HEK293 (cell line): ENCODE measurements around the gene FAM120A.

Experiments used
- CTCF ChIA-PET: fragments of 350-600 bp; formaldehyde crosslinking; extraction: SDS; loops from one replicate; lab custom pipeline; 2021; ENCODE audit warnings: antibody characterized with exemption; lab: Yijun Ruan, JAX
- POLR2A ChIA-PET: fragments of 300-600 bp; formaldehyde crosslinking; extraction: SDS; loops from one replicate; lab custom pipeline; 2020; ENCODE audit warnings: antibody characterized with exemption, inconsistent platforms; lab: Yijun Ruan, JAX
- H3K27ac ChIP-seq: fragments of 200-500 bp; sonication (Bioruptor generic); 2 replicates; pipeline ENCODE4 v1.5.1; 2014; ENCODE audit warnings: low read depth, low read length, control low read depth, inconsistent platforms; ENCODE audit errors: extremely low read depth
- H3K36me3 ChIP-seq, 2 experiments: fragments of 200-500 bp in 1 of 2; sonication (Bioruptor generic) in 1 of 2; 1 replicate in 1 of 2; 2 replicates in 1 of 2; pipeline ENCODE4 v1.5.1; 2014 to 2017; ENCODE audit warnings: inconsistent platforms in 2 of 2, low read length in 2 of 2; ENCODE audit not compliant: control insufficient read depth in 2 of 2, insufficient read depth in 1 of 2
- H3K4me1 ChIP-seq: fragments of 200-500 bp; sonication (Bioruptor generic); 2 replicates; pipeline ENCODE4 v1.5.1; 2014; ENCODE audit warnings: mild to moderate bottlenecking, low read length, inconsistent platforms; ENCODE audit not compliant: control insufficient read depth, insufficient read depth
- H3K4me3 ChIP-seq: 2 replicates; pipeline ENCODE4 v1.5.1; 2011; ENCODE audit warnings: low read depth, mild to moderate bottlenecking, control low read depth, low read length, moderate library complexity
- H3K9me3 ChIP-seq: fragments of 200-500 bp; sonication (Bioruptor generic); 2 replicates; pipeline ENCODE4 v1.5.1; 2014; ENCODE audit warnings: low read depth, low read length, inconsistent platforms; ENCODE audit not compliant: control insufficient read depth, insufficient read depth
- GLIS2 ChIP-seq: fragments of 450-650 bp; formaldehyde crosslinking; IDR thresholded peaks from 2 replicates; pipeline ENCODE4 v1.5.1; 2016; ENCODE audit warnings: missing biosample characterization, missing genetic modification characterization
- KLF1 ChIP-seq: fragments of 450-650 bp; formaldehyde crosslinking; IDR thresholded peaks from 2 replicates; pipeline ENCODE4 v1.5.1; 2016; ENCODE audit warnings: missing biosample characterization, missing genetic modification characterization
- PRDM10 ChIP-seq: fragments of 450-650 bp; formaldehyde crosslinking; IDR thresholded peaks from 2 replicates; pipeline ENCODE4 v1.5.1; 2016; ENCODE audit warnings: missing biosample characterization, missing genetic modification characterization
- ZBTB44 ChIP-seq: fragments of 450-650 bp; IDR thresholded peaks from 2 replicates; pipeline ENCODE4 v1.5.1; 2018; ENCODE audit warnings: missing biosample characterization, mild to moderate bottlenecking, missing genetic modification characterization
- ZIC2 ChIP-seq: fragments of 450-650 bp; formaldehyde crosslinking; IDR thresholded peaks from 2 replicates; pipeline ENCODE4 v1.5.1; 2016; ENCODE audit warnings: missing biosample characterization, missing genetic modification characterization
- ZNF274 ChIP-seq, 2 experiments: fragments of 200-500 bp in 1 of 2; fragments of 450-650 bp in 1 of 2; sonication (Bioruptor generic) in 1 of 2; formaldehyde crosslinking in 1 of 2; IDR thresholded peaks; 2 replicates each; pipeline versions ENCODE4 v1.5.1 to v1.6.1; 2014 to 2016; ENCODE audit warnings: borderline replicate concordance in 1 of 2, inconsistent platforms in 1 of 2, low read length in 1 of 2, missing biosample characterization in 1 of 2, missing genetic modification characterization in 1 of 2
- ZNF311 ChIP-seq: fragments of 450-650 bp; formaldehyde crosslinking; IDR thresholded peaks from 2 replicates; pipeline ENCODE4 v1.5.1; 2017; ENCODE audit warnings: missing biosample characterization, missing genetic modification characterization, borderline replicate concordance
- ZNF404 ChIP-seq: fragments of 450-650 bp; formaldehyde crosslinking; IDR thresholded peaks from 2 replicates; pipeline ENCODE4 v1.5.1; 2017; ENCODE audit warnings: missing biosample characterization, missing genetic modification characterization
- ZNF501 ChIP-seq: fragments of 450-650 bp; formaldehyde crosslinking; IDR thresholded peaks from 2 replicates; pipeline ENCODE4 v1.5.1; 2016; ENCODE audit warnings: missing biosample characterization, missing genetic modification characterization
- ZNF560 ChIP-seq: fragments of 450-650 bp; formaldehyde crosslinking; IDR thresholded peaks from 2 replicates; pipeline ENCODE4 v1.5.1; 2017; ENCODE audit warnings: missing biosample characterization, missing genetic modification characterization, borderline replicate concordance
- ZNF692 ChIP-seq: fragments of 450-650 bp; formaldehyde crosslinking; IDR thresholded peaks from 2 replicates; pipeline ENCODE4 v1.5.1; 2016; ENCODE audit warnings: missing biosample characterization, missing genetic modification characterization
- ZNF76 ChIP-seq: fragments of 450-650 bp; formaldehyde crosslinking; IDR thresholded peaks from 2 replicates; pipeline ENCODE4; 2016; ENCODE audit warnings: low read depth, missing biosample characterization, missing genetic modification characterization, borderline replicate concordance
- ZNF830 ChIP-seq: fragments of 450-650 bp; IDR thresholded peaks from 2 replicates; pipeline ENCODE4 v1.5.0; 2018; ENCODE audit warnings: missing biosample characterization, missing genetic modification characterization, low read depth, mild to moderate bottlenecking, moderate library complexity
- ZSCAN23 ChIP-seq: fragments of 450-650 bp; formaldehyde crosslinking; IDR thresholded peaks from 2 replicates; pipeline ENCODE4 v1.5.1; 2016; ENCODE audit warnings: missing biosample characterization, missing genetic modification characterization
- TF ChIP-seq, protein P1 (sequence below): fragments of 450-650 bp; formaldehyde crosslinking; IDR thresholded peaks from 2 replicates; pipeline ENCODE4; 2016; ENCODE audit warnings: missing biosample characterization, missing genetic modification characterization
- TF ChIP-seq, protein P2 (sequence below): fragments of 450-650 bp; formaldehyde crosslinking; IDR thresholded peaks from 2 replicates; pipeline ENCODE4 v1.5.1; 2016; ENCODE audit warnings: missing biosample characterization, missing genetic modification characterization, borderline replicate concordance

FAM120A gene

DNA sequence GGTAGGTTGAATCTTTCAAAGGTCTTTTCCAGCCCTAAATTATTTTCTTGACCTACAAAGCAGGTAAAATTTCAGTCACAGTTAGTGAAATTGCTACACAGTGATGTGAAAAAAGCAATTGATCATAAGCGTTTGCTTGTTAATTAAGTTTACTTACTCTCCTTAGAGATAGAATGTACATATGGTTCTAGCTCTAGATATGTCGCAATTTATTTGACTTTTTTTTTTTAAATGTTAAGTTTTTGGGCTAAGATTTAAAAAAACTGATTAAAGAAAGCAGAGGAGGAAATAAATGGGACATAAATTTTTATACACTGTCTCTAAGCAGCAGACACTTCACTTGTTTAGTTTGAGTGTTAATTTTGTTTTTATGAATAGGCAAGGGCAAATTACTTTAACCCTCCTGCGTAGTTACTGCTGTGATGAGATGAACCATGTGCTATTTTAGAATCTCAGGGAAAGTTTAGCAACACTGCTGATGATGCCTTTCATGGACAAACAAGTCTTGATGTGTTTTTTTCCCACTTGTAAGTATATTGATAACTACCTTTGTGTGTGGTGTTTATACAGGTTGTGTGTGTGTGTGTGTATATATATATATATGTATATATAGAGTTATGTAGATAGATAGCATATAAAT is 40.2 kb downstream of the FAM120A start (continued):
- TF ChIP-seq PRDM10 (tag by site-specific recombination): no peak
- TF ChIP-seq ZNF274 (IDR thresholded peaks at IDR 0.05; ENCODE audit: low read length): no peak
- no peak for TF ChIP-seq ZNF274 (tag by site-specific recombination; IDR thresholded peaks at IDR 0.05; ENCODE audit: borderline replicate concordance)
- TF ChIP-seq, protein P1, sequence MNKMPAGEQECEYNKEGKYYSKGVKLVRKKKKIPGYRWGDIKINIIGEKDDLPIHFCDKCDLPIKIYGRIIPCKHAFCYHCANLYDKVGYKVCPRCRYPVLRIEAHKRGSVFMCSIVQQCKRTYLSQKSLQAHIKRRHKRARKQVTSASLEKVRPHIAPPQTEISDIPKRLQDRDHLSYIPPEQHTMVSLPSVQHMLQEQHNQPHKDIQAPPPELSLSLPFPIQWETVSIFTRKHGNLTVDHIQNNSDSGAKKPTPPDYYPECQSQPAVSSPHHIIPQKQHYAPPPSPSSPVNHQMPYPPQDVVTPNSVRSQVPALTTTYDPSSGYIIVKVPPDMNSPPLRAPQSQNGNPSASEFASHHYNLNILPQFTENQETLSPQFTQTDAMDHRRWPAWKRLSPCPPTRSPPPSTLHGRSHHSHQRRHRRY (tag by site-specific recombination): no peak

DNA sequence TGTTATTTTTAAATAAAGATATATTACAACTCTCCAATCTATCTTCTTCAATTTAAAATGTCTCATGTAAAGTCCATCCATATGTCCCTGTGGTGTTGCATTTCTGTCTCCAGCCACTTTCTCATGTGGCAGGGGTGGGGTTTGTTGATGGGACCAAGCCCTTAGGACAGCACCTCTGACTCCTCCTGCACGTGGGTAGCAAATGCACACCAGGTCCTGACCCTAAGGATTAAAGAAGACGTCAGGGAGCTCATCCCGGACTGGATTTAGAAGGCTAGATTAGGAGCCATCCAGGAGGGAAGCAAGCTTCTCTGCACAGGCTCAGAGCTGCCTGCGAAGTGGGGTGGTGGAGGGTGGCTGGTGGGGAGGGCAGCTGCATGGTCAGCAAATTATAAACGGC is 40.8 kb downstream of the FAM120A start:
- peaks cover 0 to 46% of the 10 kb centered on the region in 2 experiments; a peak in 1 of 3 replicates for H3K36me3 ChIP-seq
- no peak overlapping the region for H3K27ac ChIP-seq
- H3K9me3 ChIP-seq: no peaks in the 10 kb centered on the region
- TF ChIP-seq ZNF76: no peak
- no peaks in the 10 kb centered on the region for H3K4me1 ChIP-seq
- ChIA-PET POLR2A (no interaction called here), CTCF (no interaction called here)
- H3K4me3 ChIP-seq: no peak overlapping the region

GRCh38 chr9:93493949-93494348 is 42.5 kb downstream of the FAM120A start:
- H3K4me1 ChIP-seq: no peaks in the 10 kb centered on the region
- ChIA-PET CTCF (no interaction called here), POLR2A (no interaction called here)
- H3K4me3 ChIP-seq: no peak overlapping the region
- H3K36me3 ChIP-seq: peaks cover 0 to 62% of the 10 kb centered on the region in 2 experiments; a peak in 1 of 3 replicates
- H3K27ac ChIP-seq: no peak overlapping the region
- no peaks in the 10 kb centered on the region for H3K9me3 ChIP-seq
- no peak for TF ChIP-seq KLF1 (tag by site-specific recombination)
- TF ChIP-seq ZNF501 (tag by site-specific recombination): no peak
- peak; percentile 65 for TF ChIP-seq ZIC2 (tag by site-specific recombination)
- TF ChIP-seq, all 188 proteins: peak for 1

DNA sequence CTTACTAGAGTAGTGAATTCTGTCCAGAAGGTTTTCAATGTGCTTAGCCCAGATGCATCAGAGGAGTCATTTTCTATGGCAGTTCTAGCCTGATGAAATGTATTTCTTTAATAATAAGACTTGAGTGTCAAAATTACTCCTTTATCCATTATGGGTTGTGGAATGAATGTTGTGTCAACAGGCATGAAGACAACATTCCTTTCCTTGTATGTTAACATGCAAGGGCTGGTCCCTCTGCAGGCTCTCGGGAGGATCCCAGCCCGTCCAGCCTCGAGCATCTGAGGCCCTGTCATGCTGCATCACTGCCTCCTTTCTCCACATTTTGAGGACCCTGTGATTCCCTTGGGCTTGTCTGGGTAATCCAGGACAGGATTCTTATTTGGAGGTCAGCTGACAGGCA is 44.8 kb downstream of the FAM120A start:
- no peak overlapping the region for H3K27ac ChIP-seq
- H3K4me1 ChIP-seq: no peaks in the 10 kb centered on the region
- H3K4me3 ChIP-seq: no peak overlapping the region
- no peaks in the 10 kb centered on the region for H3K9me3 ChIP-seq
- CTCF ChIA-PET: interaction anchor here (0.5 to 0.6 kb wide), 2 partner anchors 13 to 40 kb away, joined by 3 read pairs; no protein-coding TSS in a partner anchor
- peaks cover 0 to 73% of the 10 kb centered on the region in 2 experiments; a peak in 1 of 3 replicates for H3K36me3 ChIP-seq
- POLR2A ChIA-PET: no interaction called here
- TF ChIP-seq ZNF404 (tag by site-specific recombination) (no peak), ZSCAN23 (tag by site-specific recombination) (no peak), ZNF692 (tag by site-specific recombination) (no peak), GLIS2 (no peak), ZBTB44 (tag by site-specific recombination) (no peak), ZNF560 (no peak), ZNF311 (tag by site-specific recombination) (no peak), ZNF830 (no peak)
- TF ChIP-seq, protein P2, sequence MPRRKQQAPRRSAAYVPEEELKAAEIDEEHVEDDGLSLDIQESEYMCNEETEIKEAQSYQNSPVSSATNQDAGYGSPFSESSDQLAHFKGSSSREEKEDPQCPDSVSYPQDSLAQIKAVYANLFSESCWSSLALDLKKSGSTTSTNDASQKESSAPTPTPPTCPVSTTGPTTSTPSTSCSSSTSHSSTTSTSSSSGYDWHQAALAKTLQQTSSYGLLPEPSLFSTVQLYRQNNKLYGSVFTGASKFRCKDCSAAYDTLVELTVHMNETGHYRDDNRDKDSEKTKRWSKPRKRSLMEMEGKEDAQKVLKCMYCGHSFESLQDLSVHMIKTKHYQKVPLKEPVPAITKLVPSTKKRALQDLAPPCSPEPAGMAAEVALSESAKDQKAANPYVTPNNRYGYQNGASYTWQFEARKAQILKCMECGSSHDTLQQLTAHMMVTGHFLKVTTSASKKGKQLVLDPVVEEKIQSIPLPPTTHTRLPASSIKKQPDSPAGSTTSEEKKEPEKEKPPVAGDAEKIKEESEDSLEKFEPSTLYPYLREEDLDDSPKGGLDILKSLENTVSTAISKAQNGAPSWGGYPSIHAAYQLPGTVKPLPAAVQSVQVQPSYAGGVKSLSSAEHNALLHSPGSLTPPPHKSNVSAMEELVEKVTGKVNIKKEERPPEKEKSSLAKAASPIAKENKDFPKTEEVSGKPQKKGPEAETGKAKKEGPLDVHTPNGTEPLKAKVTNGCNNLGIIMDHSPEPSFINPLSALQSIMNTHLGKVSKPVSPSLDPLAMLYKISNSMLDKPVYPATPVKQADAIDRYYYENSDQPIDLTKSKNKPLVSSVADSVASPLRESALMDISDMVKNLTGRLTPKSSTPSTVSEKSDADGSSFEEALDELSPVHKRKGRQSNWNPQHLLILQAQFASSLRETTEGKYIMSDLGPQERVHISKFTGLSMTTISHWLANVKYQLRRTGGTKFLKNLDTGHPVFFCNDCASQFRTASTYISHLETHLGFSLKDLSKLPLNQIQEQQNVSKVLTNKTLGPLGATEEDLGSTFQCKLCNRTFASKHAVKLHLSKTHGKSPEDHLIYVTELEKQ (tag by site-specific recombination): no peak
